ENCODE data around the gene ZNF483.
A peak's percentile ranks its signal among the peaks of the same experiment; 100 is the strongest.
"Not testable (repeated sequence)": the region's sequence is repeated elsewhere in the genome, so short reads cannot be mapped to it uniquely, and the experiment has no call there.

ZNF483 gene

GRCh38 chr9:111501005-111501562 is 23.9 kb upstream of the ZNF483 start:
- TF ChIP-seq SPI1 (IDR thresholded peaks at IDR 0.05; ENCODE audit: low read depth, low read length) (no peak), POLR2AphosphoS5 (IDR thresholded peaks at IDR 0.05; ENCODE audit: low read depth, low read length) (no peak), TAF1 (IDR thresholded peaks at IDR 0.05; ENCODE audit: low read depth, low read length) (no peak), PAX5 (IDR thresholded peaks at IDR 0.05; ENCODE audit: insufficient read depth, low read length, severe bottlenecking) (no peak), POLR2A (IDR thresholded peaks at IDR 0.05; ENCODE audit: low read depth, low read length) (no peak), POU2F2 (IDR thresholded peaks at IDR 0.05; ENCODE audit: low read depth, low read length) (no peak)
- FAIRE-seq (no peak), DNase-seq (ENCODE audit: insufficient read length, low spot score) (no peak)

GRCh38 chr9:111501648-111502047 is 23.3 kb upstream of the ZNF483 start:
- FAIRE-seq (no peak), DNase-seq (ENCODE audit: insufficient read length, low spot score) (no peak)
- no peak for TF ChIP-seq POLR2AphosphoS5 (IDR thresholded peaks at IDR 0.05; ENCODE audit: low read depth, low read length)

- TF ChIP-seq POLR2A (IDR thresholded peaks at IDR 0.05; ENCODE audit: low read depth, low read length) (no peak), TAF1 (IDR thresholded peaks at IDR 0.05; ENCODE audit: low read depth, low read length) (no peak), SPI1 (IDR thresholded peaks at IDR 0.05; ENCODE audit: low read depth, low read length) (no peak), PAX5 (IDR thresholded peaks at IDR 0.05; ENCODE audit: insufficient read depth, low read length, severe bottlenecking) (no peak), POLR2AphosphoS5 (IDR thresholded peaks at IDR 0.05; ENCODE audit: low read depth, low read length) (no peak), POU2F2 (IDR thresholded peaks at IDR 0.05; ENCODE audit: low read depth, low read length) (no peak)
- DNase-seq (ENCODE audit: insufficient read length, low spot score) (no peak), FAIRE-seq (no peak)
These were observed 22.5 kb upstream of the ZNF483 start for GRCh38 chr9:111502506-111502905.

GRCh38 chr9:111511581-111511980 is 13.4 kb upstream of the ZNF483 start:
- FAIRE-seq; DNase-seq (ENCODE audit: insufficient read length, low spot score): not testable (repeated sequence)

GRCh38 chr9:111514967-111515366 is 10.0 kb upstream of the ZNF483 start:
- FAIRE-seq: no peak

GRCh38 chr9:111516061-111516465 is 8.9 kb upstream of the ZNF483 start:
- no peak for DNase-seq (ENCODE audit: insufficient read length, low spot score)
- no peak for TF ChIP-seq POLR2A (IDR thresholded peaks at IDR 0.05; ENCODE audit: low read depth, low read length)
- no peak for TF ChIP-seq SPI1 (IDR thresholded peaks at IDR 0.05; ENCODE audit: low read depth, low read length)
- no peak for TF ChIP-seq PAX5 (IDR thresholded peaks at IDR 0.05; ENCODE audit: insufficient read depth, low read length, severe bottlenecking)
- no peak for TF ChIP-seq POU2F2 (IDR thresholded peaks at IDR 0.05; ENCODE audit: low read depth, low read length)
- TF ChIP-seq TAF1 (IDR thresholded peaks at IDR 0.05; ENCODE audit: low read depth, low read length): no peak
- no peak for TF ChIP-seq POLR2AphosphoS5 (IDR thresholded peaks at IDR 0.05; ENCODE audit: low read depth, low read length)
- peak; percentile 13 for FAIRE-seq

More at GRCh38 chr9:111514967-111515366, 10.0 kb upstream of the ZNF483 start:
- DNase-seq (ENCODE audit: insufficient read length, low spot score): no peak
- TF ChIP-seq POU2F2 (IDR thresholded peaks at IDR 0.05; ENCODE audit: low read depth, low read length) (no peak), POLR2AphosphoS5 (IDR thresholded peaks at IDR 0.05; ENCODE audit: low read depth, low read length) (no peak), PAX5 (IDR thresholded peaks at IDR 0.05; ENCODE audit: insufficient read depth, low read length, severe bottlenecking) (no peak), SPI1 (IDR thresholded peaks at IDR 0.05; ENCODE audit: low read depth, low read length) (no peak), POLR2A (IDR thresholded peaks at IDR 0.05; ENCODE audit: low read depth, low read length) (no peak), TAF1 (IDR thresholded peaks at IDR 0.05; ENCODE audit: low read depth, low read length) (no peak)

GRCh38 chr9:111524731-111525055 is 286 bp upstream of the ZNF483 start:
- DNase-seq (ENCODE audit: insufficient read length, low spot score): no peak
- FAIRE-seq: no peak
- no peak for TF ChIP-seq PAX5 (IDR thresholded peaks at IDR 0.05; ENCODE audit: insufficient read depth, low read length, severe bottlenecking)
- TF ChIP-seq POLR2AphosphoS5 (IDR thresholded peaks at IDR 0.05; ENCODE audit: low read depth, low read length): no peak
- no peak for TF ChIP-seq TAF1 (IDR thresholded peaks at IDR 0.05; ENCODE audit: low read depth, low read length)
- no peak for TF ChIP-seq SPI1 (IDR thresholded peaks at IDR 0.05; ENCODE audit: low read depth, low read length)
- TF ChIP-seq POU2F2 (IDR thresholded peaks at IDR 0.05; ENCODE audit: low read depth, low read length): no peak
- no peak for TF ChIP-seq POLR2A (IDR thresholded peaks at IDR 0.05; ENCODE audit: low read depth, low read length)

GRCh38 chr9:111527347-111527746 is 2.4 kb downstream of the ZNF483 start:
- no peak for FAIRE-seq
- TF ChIP-seq POLR2A (IDR thresholded peaks at IDR 0.05; ENCODE audit: low read depth, low read length) (no peak), POLR2AphosphoS5 (IDR thresholded peaks at IDR 0.05; ENCODE audit: low read depth, low read length) (no peak), TAF1 (IDR thresholded peaks at IDR 0.05; ENCODE audit: low read depth, low read length) (no peak), PAX5 (IDR thresholded peaks at IDR 0.05; ENCODE audit: insufficient read depth, low read length, severe bottlenecking) (no peak), POU2F2 (IDR thresholded peaks at IDR 0.05; ENCODE audit: low read depth, low read length) (no peak), SPI1 (IDR thresholded peaks at IDR 0.05; ENCODE audit: low read depth, low read length) (no peak)

GRCh38 chr9:111529787-111530186 is 4.8 kb downstream of the ZNF483 start:
- DNase-seq (ENCODE audit: insufficient read length, low spot score) (no peak), FAIRE-seq (no peak)
- TF ChIP-seq PAX5 (IDR thresholded peaks at IDR 0.05; ENCODE audit: insufficient read depth, low read length, severe bottlenecking) (no peak), SPI1 (IDR thresholded peaks at IDR 0.05; ENCODE audit: low read depth, low read length) (no peak), POU2F2 (IDR thresholded peaks at IDR 0.05; ENCODE audit: low read depth, low read length) (no peak), TAF1 (IDR thresholded peaks at IDR 0.05; ENCODE audit: low read depth, low read length) (no peak), POLR2A (IDR thresholded peaks at IDR 0.05; ENCODE audit: low read depth, low read length) (no peak), POLR2AphosphoS5 (IDR thresholded peaks at IDR 0.05; ENCODE audit: low read depth, low read length) (no peak)

More at GRCh38 chr9:111527347-111527746, 2.4 kb downstream of the ZNF483 start:
- no peak for DNase-seq (ENCODE audit: insufficient read length, low spot score)

GRCh38 chr9:111531716-111532115 is 6.7 kb downstream of the ZNF483 start:
- FAIRE-seq: no peak
- TF ChIP-seq POU2F2 (IDR thresholded peaks at IDR 0.05; ENCODE audit: low read depth, low read length): no peak
- no peak for TF ChIP-seq POLR2AphosphoS5 (IDR thresholded peaks at IDR 0.05; ENCODE audit: low read depth, low read length)
- no peak for TF ChIP-seq POLR2A (IDR thresholded peaks at IDR 0.05; ENCODE audit: low read depth, low read length)
- no peak for TF ChIP-seq TAF1 (IDR thresholded peaks at IDR 0.05; ENCODE audit: low read depth, low read length)
- no peak for TF ChIP-seq PAX5 (IDR thresholded peaks at IDR 0.05; ENCODE audit: insufficient read depth, low read length, severe bottlenecking)
- TF ChIP-seq SPI1 (IDR thresholded peaks at IDR 0.05; ENCODE audit: low read depth, low read length): no peak
- DNase-seq (ENCODE audit: insufficient read length, low spot score): no peak

Measured in GM12891 (cell line).